Esophagus muscularis mucosa (tissue), 4 donors: ENCODE measurements around the gene FAM131A. TPM values are rescaled to one million over a fixed set of nuclear protein-coding genes. Genes with fewer than 3 reads are reported as not detected.

Source experiments
- DNase-seq: peaks from one replicate; pipeline ENCODE4 v3.0.0-alpha.2; 2017; ENCODE audit errors: extremely low spot score
- H3K27ac ChIP-seq, 4 donors: fragments of 200-600 bp; sonication (generic); replicated peaks in 1 of 4; 1 replicate in 3 of 4; 2 replicates in 1 of 4; pipeline ENCODE4 v1.5.1; 2016 to 2019; ENCODE audit warnings: mild to moderate bottlenecking in 1 of 4
- H3K27me3 ChIP-seq, 4 donors: fragments of 200-600 bp; sonication (generic); one replicate each; pipeline versions ENCODE4 v1.5.1 to v1.6.0; 2016 to 2019
- H3K36me3 ChIP-seq, 4 donors: fragments of 200-600 bp; sonication (generic); one replicate each; pipeline ENCODE4 v1.5.1; 2016 to 2019
- H3K4me1 ChIP-seq, 4 donors: fragments of 200-600 bp; sonication (generic); one replicate each; pipeline ENCODE4 v1.5.1; 2016 to 2019
- H3K4me3 ChIP-seq, 4 donors: fragments of 200-600 bp; sonication (generic); 1 replicate in 2 of 4; 2 replicates in 2 of 4; pipeline ENCODE4 v1.5.1; 2016 to 2019; ENCODE audit warnings: mild to moderate bottlenecking in 4 of 4, moderate library complexity in 1 of 4
- H3K9me3 ChIP-seq, 4 donors: fragments of 200-600 bp; sonication (generic); 1 replicate in 3 of 4; 2 replicates in 1 of 4; pipeline ENCODE4 v1.5.1; 2016 to 2019
- EP300 ChIP-seq: sonication (generic); formaldehyde crosslinking; IDR thresholded peaks from one replicate; pipeline ENCODE4 v1.6.1; 2017; ENCODE audit warnings: antibody characterized with exemption
- POLR2A ChIP-seq: fragments of 450-650 bp; IDR thresholded peaks from one replicate; pipeline ENCODE4 v1.6.1; 2017; ENCODE audit warnings: antibody characterized with exemption, moderate library complexity, mild to moderate bottlenecking, low read depth
- POLR2AphosphoS5 ChIP-seq, 2 donors: sonication (generic); formaldehyde crosslinking; IDR thresholded peaks; one replicate each; pipeline ENCODE4 v1.6.1; 2017; ENCODE audit warnings: antibody characterized with exemption in 2 of 2
- WGBS: methylation state at CpG from one replicate; pipeline ENCODE4 v1.1.5; 2018; 5-methylcytosine and 5-hydroxymethylcytosine counted together
- intact Hi-C: fragments of 100-400 bp; cut with DNase I; formaldehyde crosslinking; loops from one replicate; pipeline ENCODE4 v1.15.1; 2023
- total RNA-seq, 4 donors: library from RNA; depleted of rRNA; stranded (reverse); fragments of >200 nt; gene quantifications; one replicate each; pipeline versions ENCODE4 v1.1.0 to v1.2.1, GENCODE V29; 2016
- TF ChIP-seq, protein P1 (sequence below), 3 experiments: fragments of 200-600 bp in 2 of 3; fragments of 450-650 bp in 1 of 3; sonication (generic) in 2 of 3; IDR thresholded peaks; one replicate each; pipeline ENCODE4 v1.5.1; 2017 to 2019; ENCODE audit warnings: antibody characterized with exemption in 3 of 3, mild to moderate bottlenecking in 2 of 3, moderate library complexity in 1 of 3

The FAM131A gene
- total RNA-seq, 4 donors from 2014 or later: 40.3 to 71.0 (median 59.9) TPM

DNA sequence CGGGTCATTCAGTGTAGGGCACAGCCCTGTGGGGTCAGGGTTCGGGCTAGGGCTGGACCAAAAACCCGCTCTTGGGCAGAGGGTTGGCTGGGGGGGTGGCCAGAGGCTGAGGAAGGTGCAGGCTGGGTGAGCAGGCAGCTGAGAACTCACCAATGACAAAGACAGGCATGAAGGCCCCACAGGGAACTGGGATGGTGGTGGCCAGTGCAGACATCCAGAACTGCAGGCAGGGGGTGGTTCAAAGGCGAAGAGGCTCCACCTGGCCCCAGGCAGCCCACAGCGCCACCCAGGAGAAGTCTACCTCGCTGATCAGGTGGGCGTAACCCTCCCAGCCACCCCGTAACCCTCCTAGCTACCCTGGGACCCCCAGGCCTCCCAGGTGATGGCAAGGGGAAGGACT lies 17.4 kb downstream of the FAM131A start:
- peaks cover 0 to 36% (median 13%) of the 10 kb centered on the region in 4 donors for H3K4me1 ChIP-seq
- intact Hi-C loops: no loop called here
- peaks cover 0 to 52% (median 17%) of the 10 kb centered on the region in 4 donors for H3K36me3 ChIP-seq
- TF ChIP-seq POLR2A: no peak
- TF ChIP-seq EP300: no peak
- TF ChIP-seq POLR2AphosphoS5 (IDR thresholded peaks at IDR 0.05): no peak
- TF ChIP-seq, protein P1, sequence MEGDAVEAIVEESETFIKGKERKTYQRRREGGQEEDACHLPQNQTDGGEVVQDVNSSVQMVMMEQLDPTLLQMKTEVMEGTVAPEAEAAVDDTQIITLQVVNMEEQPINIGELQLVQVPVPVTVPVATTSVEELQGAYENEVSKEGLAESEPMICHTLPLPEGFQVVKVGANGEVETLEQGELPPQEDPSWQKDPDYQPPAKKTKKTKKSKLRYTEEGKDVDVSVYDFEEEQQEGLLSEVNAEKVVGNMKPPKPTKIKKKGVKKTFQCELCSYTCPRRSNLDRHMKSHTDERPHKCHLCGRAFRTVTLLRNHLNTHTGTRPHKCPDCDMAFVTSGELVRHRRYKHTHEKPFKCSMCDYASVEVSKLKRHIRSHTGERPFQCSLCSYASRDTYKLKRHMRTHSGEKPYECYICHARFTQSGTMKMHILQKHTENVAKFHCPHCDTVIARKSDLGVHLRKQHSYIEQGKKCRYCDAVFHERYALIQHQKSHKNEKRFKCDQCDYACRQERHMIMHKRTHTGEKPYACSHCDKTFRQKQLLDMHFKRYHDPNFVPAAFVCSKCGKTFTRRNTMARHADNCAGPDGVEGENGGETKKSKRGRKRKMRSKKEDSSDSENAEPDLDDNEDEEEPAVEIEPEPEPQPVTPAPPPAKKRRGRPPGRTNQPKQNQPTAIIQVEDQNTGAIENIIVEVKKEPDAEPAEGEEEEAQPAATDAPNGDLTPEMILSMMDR (IDR thresholded peaks at IDR 0.05): no peak
- DNase-seq: no peak
- H3K9me3 ChIP-seq: no peaks in the 10 kb centered on the region
- no peak overlapping the region for H3K4me3 ChIP-seq
- WGBS: 83% methylated on average over 5 of the region's 8 CpGs
- no peak overlapping the region for H3K27ac ChIP-seq
- no peaks in the 10 kb centered on the region for H3K27me3 ChIP-seq

DNA sequence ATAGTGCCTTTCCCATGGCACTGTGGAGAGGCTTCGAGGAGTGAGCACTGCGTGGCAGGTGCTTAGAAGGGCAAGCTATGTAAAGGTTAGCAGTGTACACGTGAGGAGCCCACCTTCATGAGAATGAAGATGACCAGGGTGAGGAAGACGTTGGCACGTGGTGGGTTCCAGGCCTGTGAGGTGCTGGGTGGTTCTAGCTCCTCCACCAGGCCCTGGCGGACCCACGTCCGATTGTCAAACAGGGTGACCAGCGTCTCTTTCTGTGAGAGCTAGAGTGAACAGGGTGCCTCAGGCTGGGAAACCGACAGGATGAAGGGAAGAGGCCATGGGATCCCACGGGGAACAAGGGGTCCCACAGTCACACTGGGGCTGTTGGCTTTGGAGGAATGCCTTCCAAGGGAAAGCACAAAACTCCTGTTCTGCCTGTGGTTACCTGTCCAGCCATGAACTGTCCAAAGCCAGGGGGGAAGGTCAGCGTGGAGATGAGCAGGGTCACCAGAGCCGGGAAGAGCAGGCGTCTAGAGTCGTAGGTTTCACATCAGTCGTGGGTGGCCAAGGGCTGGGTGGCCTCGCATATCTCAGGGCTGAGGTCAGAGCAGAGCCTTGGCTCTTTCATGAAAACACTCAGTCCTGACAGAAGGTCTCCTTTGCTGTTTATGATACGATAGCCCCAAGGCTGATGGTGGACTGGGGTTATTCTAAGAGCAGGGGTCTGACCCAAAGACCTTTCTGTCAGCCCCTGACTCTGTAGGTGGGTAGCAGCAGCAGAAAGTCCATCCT lies 18.1 kb downstream of the FAM131A start:
- peaks cover 4 to 40% (median 19%) of the 10 kb centered on the region in 4 donors for H3K4me1 ChIP-seq
- H3K9me3 ChIP-seq: no peaks in the 10 kb centered on the region
- DNase-seq: no peak
- no peak overlapping the region for H3K4me3 ChIP-seq
- intact Hi-C loops: no loop called here
- H3K27ac ChIP-seq: no peak overlapping the region
- H3K36me3 ChIP-seq: peaks cover 0 to 52% (median 17%) of the 10 kb centered on the region in 4 donors
- no peaks in the 10 kb centered on the region for H3K27me3 ChIP-seq
- 85% methylated on average over 17 of the region's 18 CpGs for WGBS
- no peak for TF ChIP-seq POLR2AphosphoS5 (IDR thresholded peaks at IDR 0.05)
- no peak for TF ChIP-seq POLR2A
- TF ChIP-seq, protein P1 (IDR thresholded peaks at IDR 0.05): no peak
- no peak for TF ChIP-seq EP300

DNA sequence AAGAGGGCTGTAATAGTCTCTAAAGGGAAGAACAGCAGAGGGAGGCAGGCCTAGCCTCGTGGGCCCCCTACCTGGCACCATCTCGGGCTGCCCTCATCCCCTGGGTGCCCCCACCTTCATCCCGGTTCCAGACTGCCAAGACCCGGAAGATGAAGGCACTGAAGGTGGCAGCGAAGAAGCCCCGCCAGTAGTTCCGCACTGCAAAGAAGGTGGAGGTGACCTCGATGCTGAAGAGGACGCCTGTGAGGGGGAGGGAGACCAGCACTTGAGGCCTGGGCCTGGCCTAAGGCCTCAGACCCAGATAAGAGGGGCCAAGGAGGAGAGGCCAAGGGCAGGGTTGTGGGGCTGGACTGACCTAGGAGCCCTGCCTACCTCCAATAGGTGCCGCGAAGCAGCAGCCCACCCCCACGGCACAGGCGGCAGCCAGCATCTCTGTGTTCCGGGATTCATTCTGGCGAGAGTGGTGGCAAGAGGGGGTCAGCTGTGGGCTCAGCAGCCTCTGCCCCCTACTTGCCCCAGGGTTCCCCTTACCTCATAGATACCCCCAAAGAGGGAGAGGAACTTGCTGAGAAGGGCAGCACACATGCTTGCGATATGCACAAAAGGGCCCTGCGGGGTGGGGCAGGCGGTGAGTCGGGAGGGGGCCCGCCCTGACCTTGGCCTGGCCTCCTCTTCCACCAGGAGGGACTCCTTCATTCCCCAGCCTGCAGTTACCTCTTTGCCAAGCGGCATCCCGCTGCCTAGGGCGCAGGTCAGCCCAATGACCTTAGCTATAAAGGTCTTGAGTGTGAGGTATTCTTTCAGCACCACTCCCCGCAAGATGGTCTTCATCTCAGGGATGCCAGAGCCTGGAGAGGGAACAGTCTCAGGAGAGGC lies 20.1 kb downstream of the FAM131A start:
- no peak for TF ChIP-seq POLR2AphosphoS5 (IDR thresholded peaks at IDR 0.05)
- TF ChIP-seq, protein P1 (IDR thresholded peaks at IDR 0.05): no peak
- TF ChIP-seq EP300: no peak
- TF ChIP-seq POLR2A: no peak
- 90% methylated on average over 17 of the region's 24 CpGs for WGBS
- Histone ChIP-seq H3K4me3 (no peak overlapping the region), H3K36me3 (peaks cover 0 to 47% (median 17%) of the 10 kb centered on the region in 4 donors), H3K9me3 (no peaks in the 10 kb centered on the region), H3K27ac (no peak overlapping the region), H3K27me3 (no peaks in the 10 kb centered on the region), H3K4me1 (peaks cover 10 to 36% (median 23%) of the 10 kb centered on the region in 4 donors)
- intact Hi-C loops: no loop called here
- DNase-seq: no peak

DNA sequence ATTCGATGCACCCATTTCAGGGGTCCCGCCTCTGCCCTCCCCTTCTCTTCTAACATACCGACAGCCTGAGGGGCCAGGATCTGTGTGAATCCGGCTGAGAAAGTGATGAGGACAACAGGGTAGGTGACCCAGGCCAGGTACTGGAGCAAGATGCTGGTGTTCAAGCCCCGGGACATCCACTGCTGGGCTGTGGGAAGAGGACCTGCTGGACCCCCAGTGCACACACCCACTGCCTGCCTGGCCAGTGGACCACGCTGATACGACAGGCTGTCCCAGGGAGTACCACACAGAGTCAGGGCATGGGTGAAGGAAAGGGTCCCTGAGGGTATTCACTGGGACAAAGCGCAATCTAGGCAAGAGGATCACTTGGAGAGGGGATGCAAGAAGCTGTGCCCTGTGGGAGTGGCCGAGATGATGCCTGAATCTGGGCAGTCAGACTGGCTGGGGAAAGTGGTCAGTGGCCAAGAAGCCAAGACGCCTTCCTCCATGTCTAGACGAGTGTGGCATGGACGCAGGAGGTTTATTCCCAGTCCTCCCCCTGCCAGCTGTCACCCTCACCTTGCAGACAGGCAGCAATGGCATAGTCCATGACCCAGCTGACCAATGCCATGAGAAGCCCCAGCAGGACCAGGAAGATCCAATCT lies 20.8 kb downstream of the FAM131A start:
- TF ChIP-seq POLR2AphosphoS5 (IDR thresholded peaks at IDR 0.05) (no peak), EP300 (no peak), POLR2A (no peak)
- TF ChIP-seq, protein P1 (IDR thresholded peaks at IDR 0.05): no peak
- H3K4me3 ChIP-seq: no peak overlapping the region
- no peak overlapping the region for H3K27ac ChIP-seq
- no peaks in the 10 kb centered on the region for H3K27me3 ChIP-seq
- 92% methylated on average over 6 of the region's 12 CpGs for WGBS
- H3K9me3 ChIP-seq: no peaks in the 10 kb centered on the region
- intact Hi-C loops: no loop called here
- no peak for DNase-seq
- peaks cover 0 to 41% (median 17%) of the 10 kb centered on the region in 4 donors for H3K36me3 ChIP-seq
- peaks cover 10 to 36% (median 23%) of the 10 kb centered on the region in 4 donors for H3K4me1 ChIP-seq
